Measurements from ENCODE around the gene ZNF253. TPM values are rescaled to one million over a fixed set of nuclear protein-coding genes. Genes with fewer than 3 reads are reported as not detected.
A peak's percentile ranks its signal among the peaks of the same experiment; 100 is the strongest.

Gene ZNF253
- polyA plus RNA-seq, 3 donors = 0.45 to 1.5 (median 1.1) TPM

DNA sequence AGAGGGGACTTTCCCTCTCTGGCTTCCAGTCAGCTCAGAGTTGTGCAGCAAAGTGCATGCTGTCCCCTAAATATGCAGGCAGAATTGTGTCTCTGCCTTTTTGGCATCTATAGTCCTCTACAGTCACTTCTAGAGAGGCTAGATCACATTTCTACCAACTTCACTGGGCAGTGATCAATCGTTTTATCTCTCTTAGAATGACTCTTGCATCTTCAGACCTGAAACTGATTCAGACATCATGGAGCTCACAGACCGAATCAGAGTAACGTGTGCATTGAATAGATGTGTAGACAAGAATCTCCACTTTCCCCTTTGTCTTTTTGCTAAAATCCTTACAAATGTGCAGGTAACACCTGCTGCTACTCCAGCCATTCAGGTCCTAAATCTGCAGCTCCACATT, 6.2 kb downstream of the ZNF253 start:
- no peaks in the 10 kb centered on the region for H3K27me3 Mint-ChIP-seq (ENCODE audit: low read depth in 3 of 3)
- H3K36me3 Mint-ChIP-seq = peaks cover 25 to 32% of the 10 kb centered on the region in 2 donors
- Histone ChIP-seq H4K20me1 (ENCODE audit: insufficient read depth, low read length) (no peaks in the 10 kb centered on the region), H3K9ac (ENCODE audit: insufficient read depth, low read length, poor library complexity, severe bottlenecking) (no peak overlapping the region), H3K36me3 (replicated peaks in 1 of 2; ENCODE audit: control insufficient read depth in 1 of 2, insufficient read depth in 2 of 2, low read length in 2 of 2) (peaks cover 3 to 55% of the 10 kb centered on the region in 2 donors), H2AFZ (ENCODE audit: insufficient read depth, low read depth, low read length, poor library complexity, severe bottlenecking) (no peak overlapping the region), H3K79me2 (ENCODE audit: insufficient read depth, low read length) (peaks cover 67% of the 10 kb centered on the region), H3K4me3 (replicated peaks in 1 of 3; ENCODE audit: low read depth in 2 of 3, low read length in 3 of 3) (peak overlapping the region in 1 of 3 experiments; percentile 21), H3K27ac (ENCODE audit: low read depth in 1 of 2, low read length in 2 of 2) (no peak overlapping the region), H3K4me2 (replicated peaks; ENCODE audit: extremely low read depth, low read length, poor library complexity, severe bottlenecking) (no peak overlapping the region), H3K9me3 (replicated peaks in 1 of 2; ENCODE audit: control insufficient read depth in 1 of 2, insufficient read depth in 1 of 2, low read length in 2 of 2) (peaks cover 52 to 90% of the 10 kb centered on the region in 2 donors), H3K4me1 (ENCODE audit: control insufficient read depth in 1 of 2, insufficient read depth in 2 of 2, low read length in 2 of 2) (peaks cover 5 to 6% of the 10 kb centered on the region in 2 donors), H3K27me3 (ENCODE audit: control insufficient read depth in 2 of 2, insufficient read depth in 2 of 2, low read length in 2 of 2) (no peaks in the 10 kb centered on the region)
- no peak overlapping the region for H3K27ac Mint-ChIP-seq
- intact Hi-C loops (cut with micrococcal nuclease) = no loop called here
- TF ChIP-seq, protein P1, sequence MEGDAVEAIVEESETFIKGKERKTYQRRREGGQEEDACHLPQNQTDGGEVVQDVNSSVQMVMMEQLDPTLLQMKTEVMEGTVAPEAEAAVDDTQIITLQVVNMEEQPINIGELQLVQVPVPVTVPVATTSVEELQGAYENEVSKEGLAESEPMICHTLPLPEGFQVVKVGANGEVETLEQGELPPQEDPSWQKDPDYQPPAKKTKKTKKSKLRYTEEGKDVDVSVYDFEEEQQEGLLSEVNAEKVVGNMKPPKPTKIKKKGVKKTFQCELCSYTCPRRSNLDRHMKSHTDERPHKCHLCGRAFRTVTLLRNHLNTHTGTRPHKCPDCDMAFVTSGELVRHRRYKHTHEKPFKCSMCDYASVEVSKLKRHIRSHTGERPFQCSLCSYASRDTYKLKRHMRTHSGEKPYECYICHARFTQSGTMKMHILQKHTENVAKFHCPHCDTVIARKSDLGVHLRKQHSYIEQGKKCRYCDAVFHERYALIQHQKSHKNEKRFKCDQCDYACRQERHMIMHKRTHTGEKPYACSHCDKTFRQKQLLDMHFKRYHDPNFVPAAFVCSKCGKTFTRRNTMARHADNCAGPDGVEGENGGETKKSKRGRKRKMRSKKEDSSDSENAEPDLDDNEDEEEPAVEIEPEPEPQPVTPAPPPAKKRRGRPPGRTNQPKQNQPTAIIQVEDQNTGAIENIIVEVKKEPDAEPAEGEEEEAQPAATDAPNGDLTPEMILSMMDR (IDR thresholded peaks at IDR 0.05) = no peak
- DNase-seq = no peak
- H3K9me3 Mint-ChIP-seq = peaks cover 25 to 88% (median 78%) of the 10 kb centered on the region in 7 donors
- peaks cover 8% of the 10 kb centered on the region for H3K4me1 Mint-ChIP-seq
- no CpG with 5 or more reads among the region's 3 CpGs for WGBS (ENCODE audit: insufficient coverage)
- H3K4me3 Mint-ChIP-seq = no peak overlapping the region

DNA sequence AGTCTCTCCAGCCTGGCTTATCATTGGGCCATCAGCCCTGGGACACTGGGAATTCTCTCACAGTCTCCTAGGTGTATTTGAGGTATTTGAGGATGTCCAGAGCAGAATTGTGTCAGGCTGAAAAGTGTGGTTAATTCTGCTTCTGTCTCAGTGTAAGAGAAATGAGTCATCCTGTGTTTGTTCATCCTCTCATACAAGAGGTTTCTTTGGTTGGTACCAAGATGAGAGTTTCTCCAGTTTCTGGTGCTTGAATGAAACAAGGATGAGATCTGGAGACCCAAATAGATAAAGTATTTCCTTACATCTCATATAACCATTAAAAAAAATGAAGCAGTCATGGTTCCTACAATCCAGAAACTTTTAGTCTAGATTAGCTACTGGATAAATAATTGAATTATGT, 7.7 kb downstream of the ZNF253 start:
- Histone ChIP-seq H3K27ac (ENCODE audit: low read depth in 1 of 2, low read length in 2 of 2) (no peak overlapping the region), H3K4me2 (replicated peaks; ENCODE audit: extremely low read depth, low read length, poor library complexity, severe bottlenecking) (no peak overlapping the region), H3K4me3 (replicated peaks in 1 of 3; ENCODE audit: low read depth in 2 of 3, low read length in 3 of 3) (no peak overlapping the region), H3K36me3 (replicated peaks in 1 of 2; ENCODE audit: control insufficient read depth in 1 of 2, insufficient read depth in 2 of 2, low read length in 2 of 2) (peaks cover 3 to 59% of the 10 kb centered on the region in 2 donors), H3K4me1 (ENCODE audit: control insufficient read depth in 1 of 2, insufficient read depth in 2 of 2, low read length in 2 of 2) (no peaks in the 10 kb centered on the region), H3K27me3 (ENCODE audit: control insufficient read depth in 2 of 2, insufficient read depth in 2 of 2, low read length in 2 of 2) (no peaks in the 10 kb centered on the region), H3K79me2 (ENCODE audit: insufficient read depth, low read length) (peaks cover 53% of the 10 kb centered on the region), H3K9ac (ENCODE audit: insufficient read depth, low read length, poor library complexity, severe bottlenecking) (no peak overlapping the region), H3K9me3 (replicated peaks in 1 of 2; ENCODE audit: control insufficient read depth in 1 of 2, insufficient read depth in 1 of 2, low read length in 2 of 2) (peaks cover 51 to 96% of the 10 kb centered on the region in 2 donors), H2AFZ (ENCODE audit: insufficient read depth, low read depth, low read length, poor library complexity, severe bottlenecking) (no peak overlapping the region), H4K20me1 (ENCODE audit: insufficient read depth, low read length) (no peaks in the 10 kb centered on the region)
- Mint-ChIP-seq H3K36me3 (peaks cover 30 to 36% of the 10 kb centered on the region in 2 donors), H3K4me3 (no peak overlapping the region), H3K4me1 (no peaks in the 10 kb centered on the region), H3K27ac (no peak overlapping the region), H3K9me3 (peaks cover 22 to 86% (median 73%) of the 10 kb centered on the region in 7 donors), H3K27me3 (ENCODE audit: low read depth in 3 of 3) (no peaks in the 10 kb centered on the region)
- no peak for DNase-seq
- TF ChIP-seq, protein P1 (IDR thresholded peaks at IDR 0.05) = no peak
- intact Hi-C loops (cut with micrococcal nuclease) = no loop called here
